BE2C (cell line): ENCODE measurements around the gene ADAMTS12.

Experiments used
- DNase-seq: peaks from one replicate; pipeline ENCODE4 v3.0.0-alpha.2; 2020
- H3K27me3 ChIP-seq: fragments of 250-450 bp; sonication (Bioruptor Pico); 2 replicates; pipeline ENCODE4 v1.5.1; 2020; ENCODE audit warnings: mild to moderate bottlenecking
- H3K36me3 ChIP-seq: fragments of 250-450 bp; sonication (Bioruptor Pico); 2 replicates; pipeline ENCODE4 v1.5.1; 2020; ENCODE audit warnings: mild to moderate bottlenecking
- H3K4me1 ChIP-seq: fragments of 250-450 bp; sonication (Bioruptor Pico); 2 replicates; pipeline ENCODE4 v1.5.1; 2020
- H3K4me3 ChIP-seq: 2 replicates; pipeline ENCODE4 v1.5.1; 2011; ENCODE audit warnings: low read depth, low read length
- H3K9me3 ChIP-seq: fragments of 250-450 bp; sonication (Bioruptor Pico); 2 replicates; pipeline ENCODE4 v1.5.1; 2020
- TF ChIP-seq, protein P1 (sequence below): IDR thresholded peaks from 2 replicates; pipeline ENCODE4 v1.5.1; 2012; ENCODE audit warnings: mild to moderate bottlenecking, low read depth, low read length

Gene ADAMTS12

DNA sequence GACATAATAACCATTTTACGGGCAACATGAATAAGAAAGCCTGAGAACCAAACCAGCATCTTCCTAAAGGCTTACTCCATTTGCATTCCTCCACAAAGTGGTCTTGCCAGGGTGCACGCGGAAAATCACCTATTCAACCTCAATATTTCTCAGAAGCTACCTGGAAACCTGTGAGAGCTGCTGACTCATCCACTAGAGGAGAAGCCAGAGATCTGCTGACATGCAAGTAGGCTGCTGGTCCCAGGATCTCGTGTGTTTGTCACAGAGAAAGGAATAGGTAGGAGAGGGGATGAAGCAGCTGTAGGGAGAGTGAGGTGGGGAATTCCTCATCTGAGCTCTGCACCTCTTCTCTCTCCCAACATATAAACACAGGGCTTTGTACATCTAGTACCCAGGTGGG, 138.1 kb downstream of the ADAMTS12 start:
- no peaks in the 10 kb centered on the region; the same call in 1 of the 2 replicates for H3K27me3 ChIP-seq
- DNase-seq, result no peak

DNA sequence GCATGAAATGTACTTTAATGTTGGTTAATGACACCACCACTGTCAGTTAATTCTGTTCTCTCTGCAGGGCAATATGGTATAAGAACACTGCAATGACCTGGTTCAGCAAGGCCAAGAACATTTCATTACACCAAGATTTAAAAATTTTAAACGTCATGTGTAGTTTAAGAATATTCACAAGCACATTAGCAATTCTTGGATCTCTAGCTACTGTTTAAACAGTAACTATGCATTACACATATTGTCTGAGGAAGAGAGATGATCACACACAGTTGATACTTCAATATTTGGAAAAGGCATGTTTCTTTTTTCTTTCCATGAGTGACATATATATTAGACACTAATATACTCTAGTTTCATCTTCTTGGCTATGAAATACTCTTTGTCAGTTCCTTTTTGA, 143.0 kb downstream of the ADAMTS12 start:
- no peak for DNase-seq
- Histone ChIP-seq H3K4me3 (no peak overlapping the region), H3K9me3 (no peaks in the 10 kb centered on the region), H3K4me1 (no peaks in the 10 kb centered on the region; the same call in 1 of the 2 replicates), H3K27me3 (no peaks in the 10 kb centered on the region; the same call in 1 of the 2 replicates), H3K36me3 (no peaks in the 10 kb centered on the region)
- TF ChIP-seq, protein P1, sequence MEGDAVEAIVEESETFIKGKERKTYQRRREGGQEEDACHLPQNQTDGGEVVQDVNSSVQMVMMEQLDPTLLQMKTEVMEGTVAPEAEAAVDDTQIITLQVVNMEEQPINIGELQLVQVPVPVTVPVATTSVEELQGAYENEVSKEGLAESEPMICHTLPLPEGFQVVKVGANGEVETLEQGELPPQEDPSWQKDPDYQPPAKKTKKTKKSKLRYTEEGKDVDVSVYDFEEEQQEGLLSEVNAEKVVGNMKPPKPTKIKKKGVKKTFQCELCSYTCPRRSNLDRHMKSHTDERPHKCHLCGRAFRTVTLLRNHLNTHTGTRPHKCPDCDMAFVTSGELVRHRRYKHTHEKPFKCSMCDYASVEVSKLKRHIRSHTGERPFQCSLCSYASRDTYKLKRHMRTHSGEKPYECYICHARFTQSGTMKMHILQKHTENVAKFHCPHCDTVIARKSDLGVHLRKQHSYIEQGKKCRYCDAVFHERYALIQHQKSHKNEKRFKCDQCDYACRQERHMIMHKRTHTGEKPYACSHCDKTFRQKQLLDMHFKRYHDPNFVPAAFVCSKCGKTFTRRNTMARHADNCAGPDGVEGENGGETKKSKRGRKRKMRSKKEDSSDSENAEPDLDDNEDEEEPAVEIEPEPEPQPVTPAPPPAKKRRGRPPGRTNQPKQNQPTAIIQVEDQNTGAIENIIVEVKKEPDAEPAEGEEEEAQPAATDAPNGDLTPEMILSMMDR, result no peak

More for the DNA sequence above, 138.1 kb downstream of the ADAMTS12 start:
- Histone ChIP-seq H3K9me3 (no peaks in the 10 kb centered on the region; the same call in 1 of the 2 replicates), H3K4me1 (no peaks in the 10 kb centered on the region; the same call in 1 of the 2 replicates), H3K36me3 (no peaks in the 10 kb centered on the region), H3K4me3 (no peak overlapping the region)
- TF ChIP-seq, protein P1, result no peak

DNA sequence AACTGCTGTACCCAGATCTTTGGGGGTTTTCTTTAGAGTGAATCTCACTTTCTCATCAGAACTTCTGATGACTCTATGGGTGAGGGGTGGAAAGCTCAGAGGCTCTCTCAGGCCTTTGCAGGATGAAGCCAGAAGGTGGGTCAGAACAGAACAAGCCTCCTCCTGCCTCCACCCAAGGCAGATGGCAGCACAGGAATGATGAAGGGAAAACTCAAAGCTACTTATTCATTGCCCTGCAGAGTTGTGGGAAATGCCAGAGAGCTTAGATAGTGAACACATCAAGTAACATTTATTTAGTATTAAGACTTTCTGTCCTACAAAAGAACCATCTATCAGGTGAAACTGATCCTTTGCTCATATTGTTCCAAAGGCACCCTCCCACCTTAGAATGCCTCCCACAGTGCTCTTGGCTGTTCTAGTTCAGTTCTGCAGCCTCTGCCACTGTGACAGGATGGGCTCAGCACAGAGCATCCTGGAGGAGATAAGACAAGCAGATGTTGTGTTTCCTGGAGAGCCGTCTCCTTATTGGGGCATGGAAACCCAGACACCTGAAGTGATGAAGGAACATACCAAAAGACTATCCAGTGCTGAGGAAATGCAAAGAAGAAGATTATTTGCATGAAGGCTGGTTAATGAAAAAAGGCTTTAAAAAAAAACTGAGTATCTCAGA, 146.6 kb downstream of the ADAMTS12 start:
- no peaks in the 10 kb centered on the region for H3K4me1 ChIP-seq
- H3K9me3 ChIP-seq, result no peaks in the 10 kb centered on the region
- H3K27me3 ChIP-seq, result no peaks in the 10 kb centered on the region
- no peak overlapping the region for H3K4me3 ChIP-seq
- TF ChIP-seq, protein P1, result no peak
- H3K36me3 ChIP-seq, result no peaks in the 10 kb centered on the region
- DNase-seq, result no peak

DNA sequence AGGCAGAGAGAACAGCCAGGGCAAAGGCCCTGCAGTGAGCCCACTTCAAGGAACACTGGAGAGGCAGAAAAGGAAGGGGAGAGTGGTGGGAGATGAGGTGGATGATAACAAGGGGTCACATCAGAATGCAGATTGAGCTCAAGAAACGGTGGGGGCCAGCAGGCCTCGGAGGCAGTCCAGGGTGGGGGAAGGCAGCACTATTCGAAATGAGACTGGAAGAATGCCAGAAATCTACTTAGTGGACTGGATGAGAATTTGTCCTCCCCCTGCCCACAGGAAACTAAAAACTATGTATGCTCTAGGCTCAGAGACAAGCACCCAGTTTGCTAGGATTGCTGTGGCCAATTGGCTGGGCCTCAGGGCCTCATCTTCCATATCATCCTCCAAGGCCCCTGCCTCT, 148.7 kb downstream of the ADAMTS12 start:
- Histone ChIP-seq H3K4me3 (no peak overlapping the region), H3K27me3 (no peaks in the 10 kb centered on the region), H3K4me1 (no peaks in the 10 kb centered on the region), H3K36me3 (no peaks in the 10 kb centered on the region), H3K9me3 (no peaks in the 10 kb centered on the region)
- TF ChIP-seq, protein P1, result no peak
- DNase-seq, result no peak

DNA sequence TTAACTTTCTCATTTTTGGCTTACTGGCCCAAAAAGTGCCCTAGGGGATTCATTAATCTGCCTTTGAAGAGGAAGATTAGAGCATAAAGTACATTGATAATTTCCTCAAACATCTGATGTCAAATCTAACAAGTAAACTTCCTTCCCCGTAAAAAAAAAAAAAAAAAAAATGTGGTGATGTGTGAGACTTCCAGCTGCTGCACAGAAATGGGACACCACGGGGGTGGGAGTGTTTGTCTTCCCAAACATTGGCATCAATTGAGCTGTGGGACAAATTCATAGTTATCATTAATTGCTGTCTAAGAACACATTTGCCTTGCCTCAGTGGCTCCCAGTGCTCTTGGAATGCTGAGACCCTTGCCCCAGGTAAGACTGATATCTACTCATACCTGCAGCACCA, 149.6 kb downstream of the ADAMTS12 start:
- H3K27me3 ChIP-seq, result no peaks in the 10 kb centered on the region
- no peak for DNase-seq
- H3K36me3 ChIP-seq, result no peaks in the 10 kb centered on the region
- H3K4me1 ChIP-seq, result no peaks in the 10 kb centered on the region
- no peaks in the 10 kb centered on the region for H3K9me3 ChIP-seq
- TF ChIP-seq, protein P1, result no peak
- no peak overlapping the region for H3K4me3 ChIP-seq

DNA sequence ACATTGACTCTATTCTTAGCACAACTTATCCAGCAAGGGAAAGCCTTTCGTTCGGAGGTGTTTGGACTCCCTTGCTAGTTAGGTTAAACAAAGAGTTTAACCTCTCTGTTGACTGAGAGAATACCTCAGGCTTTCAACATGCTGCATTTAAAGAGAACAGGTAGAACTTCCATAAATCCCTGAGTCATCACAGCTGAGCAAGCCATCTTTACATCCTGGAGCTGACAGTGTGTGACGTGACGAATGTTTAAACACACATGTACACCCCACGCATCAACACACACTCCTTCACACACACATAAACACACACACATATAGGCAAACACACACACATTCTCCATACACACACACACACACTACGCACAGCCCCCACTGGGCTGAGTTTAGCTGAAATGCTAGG, 152.8 kb downstream of the ADAMTS12 start:
- H3K4me1 ChIP-seq, result no peaks in the 10 kb centered on the region
- no peaks in the 10 kb centered on the region for H3K9me3 ChIP-seq
- no peak for DNase-seq
- no peak overlapping the region for H3K4me3 ChIP-seq
- H3K36me3 ChIP-seq, result no peaks in the 10 kb centered on the region
- TF ChIP-seq, protein P1, result no peak
- no peaks in the 10 kb centered on the region for H3K27me3 ChIP-seq
